HepG2 (cell line): ENCODE data around the gene LRRC28. TPM values are rescaled to one million over a fixed set of nuclear protein-coding genes. Genes with fewer than 3 reads are reported as not detected.

Source experiments
- ATAD3A ChIP-seq: sonication (generic); formaldehyde crosslinking; IDR thresholded peaks from 2 replicates; pipeline ENCODE4 v1.4.0; 2020; ENCODE audit warnings: missing genetic modification reagents
- ATF7-NPFF ChIP-seq: sonication (generic); formaldehyde crosslinking; IDR thresholded peaks from 2 replicates; pipeline ENCODE4 v1.8.1; 2023; ENCODE audit warnings: mild to moderate bottlenecking, low read depth, missing genetic modification reagents, moderate library complexity
- BRCA1 ChIP-seq: sonication (generic); formaldehyde crosslinking; IDR thresholded peaks from 2 replicates; pipeline ENCODE4 v1.4.0; 2020; ENCODE audit warnings: missing genetic modification reagents
- EHMT2 ChIP-seq: fragments of 200-600 bp; sonication (generic); IDR thresholded peaks from 2 replicates; pipeline ENCODE4 v1.7.0; 2017; ENCODE audit warnings: antibody characterized with exemption, low read depth, low read length, borderline replicate concordance
- FOSL2 ChIP-seq: sonication (generic); formaldehyde crosslinking; IDR thresholded peaks from 2 replicates; pipeline ENCODE4 v1.4.0; 2020; ENCODE audit warnings: missing genetic modification reagents
- GMEB2 ChIP-seq: IDR thresholded peaks from 2 replicates; pipeline ENCODE4 v1.6.1; 2016; ENCODE audit warnings: missing biosample characterization, missing genetic modification reagents, low read depth
- HNF4A ChIP-seq: sonication (generic); formaldehyde crosslinking; IDR thresholded peaks from 2 replicates; pipeline ENCODE4 v1.4.0; 2020; ENCODE audit warnings: missing genetic modification reagents
- HNF4G ChIP-seq, 2 experiments: sonication (generic) in 1 of 2; formaldehyde crosslinking in 1 of 2; IDR thresholded peaks; 2 replicates each; pipeline versions ENCODE4 v1.4.0 to v1.6.1; 2011 to 2020; ENCODE audit warnings: borderline replicate concordance in 2 of 2, low read depth in 2 of 2, mild to moderate bottlenecking in 2 of 2, low read length in 1 of 2, missing genetic modification reagents in 1 of 2, moderate library complexity in 1 of 2
- MAFF ChIP-seq: IDR thresholded peaks from 2 replicates; pipeline ENCODE4 v1.6.1; 2011; ENCODE audit warnings: low read depth, low read length, improper control_type of control experiment
- MATR3 ChIP-seq: sonication (generic); formaldehyde crosslinking; IDR thresholded peaks from 2 replicates; pipeline ENCODE4 v1.4.0; 2020; ENCODE audit warnings: missing genetic modification reagents
- RCOR2 ChIP-seq: IDR thresholded peaks from 2 replicates; pipeline ENCODE4 v1.6.1; 2016; ENCODE audit warnings: missing biosample characterization, missing genetic modification reagents
- UBTF ChIP-seq: sonication (generic); formaldehyde crosslinking; IDR thresholded peaks from 2 replicates; pipeline ENCODE4 v1.4.0; 2020; ENCODE audit warnings: mild to moderate bottlenecking, missing genetic modification reagents
- ZBTB46 ChIP-seq: sonication (generic); formaldehyde crosslinking; IDR thresholded peaks from 2 replicates; pipeline ENCODE4 v1.4.0; 2020; ENCODE audit warnings: mild to moderate bottlenecking, missing genetic modification reagents, borderline replicate concordance
- ZMYM4 ChIP-seq: sonication (generic); formaldehyde crosslinking; IDR thresholded peaks from 2 replicates; pipeline ENCODE4 v1.8.1; 2023; ENCODE audit warnings: mild to moderate bottlenecking, missing genetic modification reagents
- ZNF354B ChIP-seq: sonication (generic); formaldehyde crosslinking; IDR thresholded peaks from 2 replicates; pipeline ENCODE4 v1.8.0; 2022; ENCODE audit warnings: mild to moderate bottlenecking, missing genetic modification reagents
- ZNF460 ChIP-seq: sonication (generic); formaldehyde crosslinking; IDR thresholded peaks from 2 replicates; pipeline ENCODE4 v1.5.1; 2020; ENCODE audit warnings: missing genetic modification reagents, mild to moderate bottlenecking, borderline replicate concordance
- ZNF484 ChIP-seq: sonication (generic); formaldehyde crosslinking; IDR thresholded peaks from 2 replicates; pipeline ENCODE4 v1.5.1; 2020; ENCODE audit warnings: mild to moderate bottlenecking, low read depth, missing genetic modification reagents, borderline replicate concordance
- ZNF501 ChIP-seq: sonication (generic); formaldehyde crosslinking; IDR thresholded peaks from 2 replicates; pipeline ENCODE4 v1.5.1; 2020; ENCODE audit warnings: mild to moderate bottlenecking, moderate library complexity, missing genetic modification reagents
- ZNF816 ChIP-seq: sonication (generic); formaldehyde crosslinking; IDR thresholded peaks from 2 replicates; pipeline ENCODE4 v1.8.0; 2022; ENCODE audit warnings: missing genetic modification reagents, mild to moderate bottlenecking, borderline replicate concordance
- polyA plus RNA-seq, 8 experiments: library from polyadenylated mRNA; depleted of rRNA in 3 of 8; stranded (reverse) in 7 of 8; unstranded in 1 of 8; fragments of >200 nt; fragmentation: Illumina TruSeq in 4 of 8; extraction: Trizol in 4 of 8; gene quantifications; 2 replicates each; pipeline versions ENCODE4 v1.2.1 to v1.2.3, GENCODE V29; 2011 to 2016; ENCODE audit warnings: low read depth in 4 of 8, missing spikeins in 1 of 8, mixed read lengths in 1 of 8; ENCODE audit not compliant: insufficient read depth in 1 of 8
- total RNA-seq, 5 experiments: library from RNA; depleted of rRNA; stranded (reverse); fragments of >200 nt; fragmentation: Illumina TruSeq; extraction: Trizol; gene quantifications; 2 replicates each; pipeline ENCODE4 v1.2.3, GENCODE V29; 2016; ENCODE audit warnings: low read depth in 1 of 5
- TF ChIP-seq, protein P1 (sequence below): sonication (generic); formaldehyde crosslinking; IDR thresholded peaks from 2 replicates; pipeline ENCODE4 v1.8.1; 2022; ENCODE audit warnings: mild to moderate bottlenecking, missing genetic modification reagents

Gene LRRC28
- total and polyA plus RNA-seq, 2 of the 13 experiments (the other 11 are each of a cell fraction or from before 2014, with no cell fraction given) = 17.5 to 21.3 TPM

- TF ChIP-seq ZBTB46 (CRISPR knock-in tag) (no peak), ATAD3A (CRISPR knock-in tag) (no peak), HNF4G (IDR thresholded peaks at IDR 0.05; ENCODE audit: borderline replicate concordance, low read depth, low read length) (peak; percentile 53; the same call in 1 of the 2 replicates), HNF4G (CRISPR knock-in tag; IDR thresholded peaks at IDR 0.05; ENCODE audit: borderline replicate concordance, low read depth) (0 out of 2 replicates have a peak, but pooled peaks have one; percentile 19), ZMYM4 (CRISPR knock-in tag) (no peak), MATR3 (no peak), ZNF460 (no peak), UBTF (no peak), MAFF (no peak), RCOR2 (CRISPR knock-in tag) (0 out of 2 replicates have a peak, but pooled peaks have one; percentile 14), ATF7-NPFF (no peak), ZNF484 (CRISPR knock-in tag) (no peak), ZNF354B (CRISPR knock-in tag) (no peak), EHMT2 (peak; percentile 58; the same call in 1 of the 2 replicates), FOSL2 (peak; percentile 94), BRCA1 (no peak), HNF4A (CRISPR knock-in tag) (peak; percentile 57), GMEB2 (CRISPR knock-in tag) (no peak), ZNF816 (CRISPR knock-in tag) (no peak), ZNF501 (CRISPR knock-in tag) (no peak)
- TF ChIP-seq, protein P1, sequence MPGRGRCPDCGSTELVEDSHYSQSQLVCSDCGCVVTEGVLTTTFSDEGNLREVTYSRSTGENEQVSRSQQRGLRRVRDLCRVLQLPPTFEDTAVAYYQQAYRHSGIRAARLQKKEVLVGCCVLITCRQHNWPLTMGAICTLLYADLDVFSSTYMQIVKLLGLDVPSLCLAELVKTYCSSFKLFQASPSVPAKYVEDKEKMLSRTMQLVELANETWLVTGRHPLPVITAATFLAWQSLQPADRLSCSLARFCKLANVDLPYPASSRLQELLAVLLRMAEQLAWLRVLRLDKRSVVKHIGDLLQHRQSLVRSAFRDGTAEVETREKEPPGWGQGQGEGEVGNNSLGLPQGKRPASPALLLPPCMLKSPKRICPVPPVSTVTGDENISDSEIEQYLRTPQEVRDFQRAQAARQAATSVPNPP = no peak
These were observed 133.9 kb downstream of the LRRC28 start (continued) for GRCh38 chr15:99385005-99385669.
